GM18909 (cell line): ENCODE results near the gene SSX2B.
"Not testable (repeated sequence)": the region's sequence is repeated elsewhere in the genome, so short reads cannot be mapped to it uniquely, and the experiment has no call there.

Source experiments
- ATAC-seq: cut with Tn5 transposase; IDR thresholded peaks from one replicate; pipeline ENCODE4 v1.9.1; 2021; ENCODE audit warnings: mild to moderate bottlenecking; ENCODE audit not compliant: unreplicated experiment, poor library complexity

Gene SSX2B

GRCh38 chrX:52750952-52751351 lies at the start of gene SSX2B:
Gene SSX2B (plus strand): TSS chrX:52751252. CDS start chrX:52752681, 1,429 bp downstream.
- ATAC-seq, result not testable (repeated sequence)

GRCh38 chrX:52707078-52707477 lies 44.0 kb upstream of the SSX2B start, which contains the start of gene SSX2:
Gene SSX2 (minus strand): TSS chrX:52707178. CDS start chrX:52705749, 1,429 bp downstream.
- ATAC-seq, result not testable (repeated sequence)

GRCh38 chrX:52765983-52766382 lies 14.9 kb downstream of the SSX2B start:
- not testable (repeated sequence) for ATAC-seq

- not testable (repeated sequence) for ATAC-seq
These were observed 22.5 kb downstream of the SSX2B start for GRCh38 chrX:52773504-52773903.

- not testable (repeated sequence) for ATAC-seq
These were observed 46.3 kb downstream of the SSX2B start, which contains the start of gene SPANXN5 for GRCh38 chrX:52797327-52797726. Gene SPANXN5 (minus strand): TSS chrX:52797427. CDS start chrX:52797348, 79 bp downstream.

- not testable (repeated sequence) for ATAC-seq
These were observed 53.8 kb downstream of the SSX2B start for GRCh38 chrX:52804876-52805275.
